Hepatocyte (in vitro differentiated cells): ENCODE results near the gene XRCC5. TPM values are rescaled to one million over a fixed set of nuclear protein-coding genes. Genes with fewer than 3 reads are reported as not detected.

Experiments used
- DNase-seq: peaks from one replicate; pipeline ENCODE4 v3.0.0-alpha.2; 2016; ENCODE audit warnings: low spot score
- H2AFZ ChIP-seq: fragments of 200-600 bp; sonication (generic); 2 replicates; pipeline ENCODE4 v1.6.0; 2016; ENCODE audit warnings: antibody characterized with exemption, mild to moderate bottlenecking
- H3K27ac ChIP-seq: fragments of 200-600 bp; sonication (generic); 2 replicates; pipeline ENCODE4 v1.5.1; 2016; ENCODE audit warnings: mild to moderate bottlenecking
- H3K27me3 ChIP-seq: fragments of 200-600 bp; sonication (generic); 2 replicates; pipeline ENCODE4 v1.6.1; 2016
- H3K36me3 ChIP-seq: fragments of 200-600 bp; sonication (generic); replicated peaks from 2 replicates; pipeline ENCODE4 v1.5.1; 2016; ENCODE audit warnings: low read depth; ENCODE audit not compliant: insufficient read depth
- H3K4me1 ChIP-seq: fragments of 200-600 bp; sonication (generic); 2 replicates; pipeline ENCODE4 v1.5.1; 2016; ENCODE audit warnings: mild to moderate bottlenecking, moderate library complexity; ENCODE audit not compliant: insufficient read depth
- H3K4me2 ChIP-seq: fragments of 200-600 bp; sonication (generic); 2 replicates; pipeline ENCODE4 v1.6.0; 2016
- H3K4me3 ChIP-seq: fragments of 200-600 bp; sonication (generic); 2 replicates; pipeline ENCODE4 v1.5.1; 2016; ENCODE audit warnings: mild to moderate bottlenecking
- H3K79me2 ChIP-seq: fragments of 200-600 bp; sonication (generic); 2 replicates; pipeline ENCODE4 v1.6.0; 2017; ENCODE audit warnings: mild to moderate bottlenecking
- H3K9me2 ChIP-seq: fragments of 200-600 bp; sonication (generic); replicated peaks from 2 replicates; pipeline ENCODE4 v1.6.0; 2017; ENCODE audit warnings: mild to moderate bottlenecking; ENCODE audit not compliant: insufficient read depth
- H3K9me3 ChIP-seq: fragments of 200-600 bp; sonication (generic); 2 replicates; pipeline ENCODE4 v1.5.1; 2016; ENCODE audit warnings: low read depth, mild to moderate bottlenecking
- H4K20me1 ChIP-seq: fragments of 200-600 bp; sonication (generic); 2 replicates; pipeline ENCODE4 v1.6.0; 2016; ENCODE audit warnings: mild to moderate bottlenecking; ENCODE audit not compliant: insufficient read depth, poor library complexity, severe bottlenecking
- EZH2 ChIP-seq: fragments of 200-600 bp; sonication (generic); IDR thresholded peaks from 2 replicates; pipeline ENCODE4 v1.6.1; 2016; ENCODE audit warnings: antibody characterized with exemption, mild to moderate bottlenecking, borderline replicate concordance
- EZH2phosphoT487 ChIP-seq: fragments of 200-600 bp; sonication (generic); IDR thresholded peaks from one replicate; pipeline ENCODE4 v1.6.1; 2018; ENCODE audit warnings: antibody characterized with exemption, mild to moderate bottlenecking, low read depth, moderate library complexity; ENCODE audit not compliant: unreplicated experiment, severe bottlenecking
- WGBS: methylation state at CpG from one replicate; pipeline ENCODE4 v1.1.6; 2016; ENCODE audit warnings: low lambda C conversion rate; ENCODE audit errors: missing lambda C conversion rate; 5-methylcytosine and 5-hydroxymethylcytosine counted together
- polyA plus RNA-seq: library from polyadenylated mRNA; unstranded; fragments of >200 nt; fragmentation: Nextera tagmentation; extraction: Ambion mirVana; gene quantifications from 2 replicates; pipeline ENCODE4 v1.2.1, GENCODE V29; 2016
- total RNA-seq: library from RNA; depleted of rRNA; stranded (reverse); fragments of >200 nt; gene quantifications from 2 replicates; pipeline ENCODE4 v1.2.3, GENCODE V29; 2014
- TF ChIP-seq, protein P1 (sequence below): fragments of 200-600 bp; sonication (generic); IDR thresholded peaks from 2 replicates; pipeline ENCODE4 v1.5.1; 2016; ENCODE audit warnings: antibody characterized with exemption, mild to moderate bottlenecking; ENCODE audit not compliant: poor library complexity

XRCC5 gene
- total and polyA plus RNA-seq, 2 experiments from 2014 or later = 181 to 208 TPM

DNA sequence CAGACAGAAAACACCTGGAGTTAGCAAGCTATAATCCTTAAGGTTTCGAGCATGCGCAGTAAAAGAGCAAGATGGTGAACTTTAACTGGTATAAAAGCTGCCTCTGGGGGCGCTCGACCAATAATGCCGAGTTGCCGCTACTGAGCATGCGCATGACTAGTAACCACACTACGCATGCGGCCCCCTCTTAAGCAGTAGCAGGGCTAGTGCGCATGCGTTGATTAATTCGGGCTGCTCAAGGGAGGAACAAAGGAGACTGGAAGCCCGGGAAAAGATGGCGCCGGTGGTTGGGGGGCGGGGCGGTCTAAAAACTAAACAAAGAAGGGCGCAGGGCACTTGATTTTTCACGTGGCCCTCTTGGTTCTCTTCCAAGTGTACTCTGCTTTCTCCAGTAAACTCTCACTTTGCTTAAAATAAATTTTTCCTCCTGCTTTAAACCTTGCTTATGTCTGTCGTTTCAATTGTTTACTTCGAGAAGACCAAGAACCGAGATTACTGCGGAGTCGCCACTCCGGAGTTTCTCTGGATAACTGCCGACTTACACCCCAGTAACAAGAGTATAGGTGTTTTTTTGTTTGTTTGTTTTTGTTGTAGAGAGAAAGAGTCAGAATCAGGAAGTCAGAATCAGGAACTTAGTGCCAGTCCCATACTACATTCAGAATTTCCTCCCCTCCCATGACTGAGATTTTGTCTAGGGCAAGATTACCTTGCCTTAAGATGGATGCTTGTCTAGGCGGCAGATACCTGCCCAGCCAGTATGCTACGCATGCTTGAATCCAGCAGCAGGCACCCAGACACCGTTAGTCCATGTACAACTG lies 5.8 kb downstream of the XRCC5 start:
- Histone ChIP-seq H4K20me1 (no peaks in the 10 kb centered on the region), H3K4me1 (peaks cover 30% of the 10 kb centered on the region), H2AFZ (peak overlapping the region; percentile 58), H3K9me2 (no peaks in the 10 kb centered on the region), H3K27me3 (no peaks in the 10 kb centered on the region), H3K4me2 (peak overlapping the region; percentile 77), H3K9me3 (no peaks in the 10 kb centered on the region), H3K4me3 (peak overlapping the region; percentile 18), H3K27ac (peak overlapping the region; percentile 89), H3K79me2 (peaks cover 83% of the 10 kb centered on the region), H3K36me3 (no peaks in the 10 kb centered on the region)
- TF ChIP-seq, protein P1, sequence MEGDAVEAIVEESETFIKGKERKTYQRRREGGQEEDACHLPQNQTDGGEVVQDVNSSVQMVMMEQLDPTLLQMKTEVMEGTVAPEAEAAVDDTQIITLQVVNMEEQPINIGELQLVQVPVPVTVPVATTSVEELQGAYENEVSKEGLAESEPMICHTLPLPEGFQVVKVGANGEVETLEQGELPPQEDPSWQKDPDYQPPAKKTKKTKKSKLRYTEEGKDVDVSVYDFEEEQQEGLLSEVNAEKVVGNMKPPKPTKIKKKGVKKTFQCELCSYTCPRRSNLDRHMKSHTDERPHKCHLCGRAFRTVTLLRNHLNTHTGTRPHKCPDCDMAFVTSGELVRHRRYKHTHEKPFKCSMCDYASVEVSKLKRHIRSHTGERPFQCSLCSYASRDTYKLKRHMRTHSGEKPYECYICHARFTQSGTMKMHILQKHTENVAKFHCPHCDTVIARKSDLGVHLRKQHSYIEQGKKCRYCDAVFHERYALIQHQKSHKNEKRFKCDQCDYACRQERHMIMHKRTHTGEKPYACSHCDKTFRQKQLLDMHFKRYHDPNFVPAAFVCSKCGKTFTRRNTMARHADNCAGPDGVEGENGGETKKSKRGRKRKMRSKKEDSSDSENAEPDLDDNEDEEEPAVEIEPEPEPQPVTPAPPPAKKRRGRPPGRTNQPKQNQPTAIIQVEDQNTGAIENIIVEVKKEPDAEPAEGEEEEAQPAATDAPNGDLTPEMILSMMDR = peak; percentile 93
- no peak for TF ChIP-seq EZH2phosphoT487
- no peak for TF ChIP-seq EZH2
- peak; percentile 100 for DNase-seq
- 19% methylated on average over 29 of the region's 29 CpGs for WGBS

DNA sequence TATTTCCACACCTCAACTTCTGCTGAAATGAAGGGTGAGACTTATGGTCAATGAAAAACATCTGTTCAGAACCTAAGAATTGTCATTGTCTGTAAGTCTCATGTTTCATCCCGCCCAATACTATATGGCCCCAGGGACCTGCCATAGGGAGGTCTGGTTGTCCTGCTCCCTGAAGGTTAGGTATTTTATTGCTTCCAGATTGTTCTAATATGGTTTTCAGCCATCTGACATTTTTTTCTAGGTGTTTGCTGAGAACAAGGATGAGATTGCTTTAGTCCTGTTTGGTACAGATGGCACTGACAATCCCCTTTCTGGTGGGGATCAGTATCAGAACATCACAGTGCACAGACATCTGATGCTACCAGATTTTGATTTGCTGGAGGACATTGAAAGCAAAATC lies 7.3 kb downstream of the XRCC5 start:
- WGBS = 60% methylated on average over 1 of the region's 1 CpG
- no peaks in the 10 kb centered on the region for H3K9me3 ChIP-seq
- no peaks in the 10 kb centered on the region for H3K27me3 ChIP-seq
- H3K4me3 ChIP-seq = no peak overlapping the region
- TF ChIP-seq, protein P1 = no peak
- peak overlapping the region; percentile 18 for H3K27ac ChIP-seq
- no peaks in the 10 kb centered on the region for H3K9me2 ChIP-seq
- no peak overlapping the region for H3K4me2 ChIP-seq
- H3K36me3 ChIP-seq = no peaks in the 10 kb centered on the region
- peaks cover 19% of the 10 kb centered on the region for H3K4me1 ChIP-seq
- no peaks in the 10 kb centered on the region for H4K20me1 ChIP-seq
- DNase-seq = no peak
- H3K79me2 ChIP-seq = peaks cover 83% of the 10 kb centered on the region
- H2AFZ ChIP-seq = no peak overlapping the region

DNA sequence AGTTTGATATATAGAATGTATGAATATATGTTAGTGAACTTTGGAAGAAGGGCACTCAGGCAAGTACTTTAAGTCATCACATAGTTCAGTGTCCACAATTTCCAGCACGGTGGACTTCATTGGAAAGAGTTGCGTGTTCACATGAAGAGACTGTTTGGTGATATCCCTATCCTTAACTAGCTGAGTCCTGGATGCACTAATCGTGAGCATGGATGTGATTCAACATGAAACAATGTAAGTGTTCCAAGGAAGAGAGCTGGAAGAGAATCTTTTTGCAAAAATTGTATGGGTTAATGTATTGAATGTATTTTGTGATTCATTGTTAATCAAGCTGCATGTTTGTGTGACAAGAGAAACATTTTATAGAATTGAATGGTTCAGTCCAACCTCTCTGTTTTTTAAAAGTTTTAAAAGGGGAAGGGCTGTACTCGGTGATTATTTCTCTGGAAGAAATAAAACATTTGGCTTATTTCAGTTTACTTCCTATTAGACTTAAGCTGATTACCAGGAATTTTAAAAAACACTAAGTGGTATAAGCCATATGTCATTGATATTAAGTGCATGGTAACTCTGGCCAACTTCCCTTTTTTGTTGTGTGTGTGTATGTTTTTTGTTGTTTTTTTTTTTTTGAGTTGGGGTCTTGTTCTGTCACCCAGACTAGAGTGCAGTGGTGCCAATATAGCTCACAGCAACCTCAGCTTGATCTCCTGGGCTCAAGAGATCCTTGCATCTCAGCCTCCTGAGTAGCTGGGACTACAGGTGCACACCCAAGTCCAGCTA lies 8.6 kb downstream of the XRCC5 start:
- Histone ChIP-seq H4K20me1 (no peaks in the 10 kb centered on the region), H3K9me3 (no peaks in the 10 kb centered on the region), H3K27ac (no peak overlapping the region), H3K4me2 (no peak overlapping the region), H3K4me1 (peaks cover 19% of the 10 kb centered on the region), H3K9me2 (no peaks in the 10 kb centered on the region), H3K79me2 (peaks cover 82% of the 10 kb centered on the region), H3K36me3 (no peaks in the 10 kb centered on the region), H2AFZ (no peak overlapping the region), H3K4me3 (no peak overlapping the region), H3K27me3 (no peaks in the 10 kb centered on the region)
- 94% methylated on average over 4 of the region's 4 CpGs for WGBS
- no peak for TF ChIP-seq EZH2phosphoT487
- TF ChIP-seq EZH2 = no peak
- TF ChIP-seq, protein P1 = no peak
- no peak for DNase-seq
